Measurements from ENCODE around the gene CRYBB3.

The CRYBB3 gene

GRCh38 chr22:25199731-25200520, at the start of gene CRYBB3:
Gene CRYBB3, plus strand, starts transcription at chr22:25199858. Its CDS starts 1,539 bp downstream, at chr22:25201397.
- H3K9me3 Mint-ChIP-seq, result no peaks in the 10 kb centered on the region
- no peak within 1 kb of the TSS for H3K4me3 Mint-ChIP-seq
- H3K27me3 Mint-ChIP-seq, result no peaks in the 10 kb centered on the region
- H3K4me1 Mint-ChIP-seq, result no peaks in the 10 kb centered on the region
- peak within 1 kb of the TSS; percentile 30 for H3K27ac Mint-ChIP-seq
- H3K36me3 Mint-ChIP-seq, result no peaks in the 10 kb centered on the region

- Mint-ChIP-seq H3K36me3 (no peaks in the 10 kb centered on the region), H3K4me1 (no peaks in the 10 kb centered on the region), H3K9me3 (no peaks in the 10 kb centered on the region), H3K4me3 (no peak overlapping the region), H3K27me3 (no peaks in the 10 kb centered on the region), H3K27ac (no peak overlapping the region)
Observed at GRCh38 chr22:25153961-25154666, 45.5 kb upstream of the CRYBB3 start.

- Mint-ChIP-seq H3K27me3 (no peaks in the 10 kb centered on the region), H3K4me3 (no peak overlapping the region), H3K9me3 (no peaks in the 10 kb centered on the region), H3K4me1 (no peaks in the 10 kb centered on the region), H3K36me3 (no peaks in the 10 kb centered on the region), H3K27ac (no peak overlapping the region)
Observed at GRCh38 chr22:25154667-25154999, 45.0 kb upstream of the CRYBB3 start.

GRCh38 chr22:25156736-25157135, 42.9 kb upstream of the CRYBB3 start:
- Mint-ChIP-seq H3K4me3 (no peak overlapping the region), H3K27ac (no peak overlapping the region), H3K9me3 (no peaks in the 10 kb centered on the region), H3K27me3 (no peaks in the 10 kb centered on the region), H3K36me3 (no peaks in the 10 kb centered on the region), H3K4me1 (no peaks in the 10 kb centered on the region)

- Mint-ChIP-seq H3K4me1 (no peaks in the 10 kb centered on the region), H3K27me3 (no peaks in the 10 kb centered on the region), H3K36me3 (no peaks in the 10 kb centered on the region), H3K4me3 (no peak overlapping the region), H3K9me3 (no peaks in the 10 kb centered on the region), H3K27ac (no peak overlapping the region)
Observed at GRCh38 chr22:25159028-25159427, 40.6 kb upstream of the CRYBB3 start.

GRCh38 chr22:25160120-25160996, 39.3 kb upstream of the CRYBB3 start:
- Mint-ChIP-seq H3K4me3 (no peak overlapping the region), H3K9me3 (no peaks in the 10 kb centered on the region), H3K36me3 (no peaks in the 10 kb centered on the region), H3K4me1 (no peaks in the 10 kb centered on the region), H3K27ac (peak overlapping the region; percentile 9), H3K27me3 (no peaks in the 10 kb centered on the region)

GRCh38 chr22:25161017-25161915, 38.4 kb upstream of the CRYBB3 start:
- Mint-ChIP-seq H3K27ac (no peak overlapping the region), H3K4me3 (no peak overlapping the region), H3K36me3 (no peaks in the 10 kb centered on the region), H3K4me1 (no peaks in the 10 kb centered on the region), H3K27me3 (no peaks in the 10 kb centered on the region), H3K9me3 (no peaks in the 10 kb centered on the region)

- H3K9me3 Mint-ChIP-seq, result no peaks in the 10 kb centered on the region
- H3K27ac Mint-ChIP-seq, result no peak overlapping the region
- no peaks in the 10 kb centered on the region for H3K36me3 Mint-ChIP-seq
- no peaks in the 10 kb centered on the region for H3K27me3 Mint-ChIP-seq
- no peaks in the 10 kb centered on the region for H3K4me1 Mint-ChIP-seq
- no peak overlapping the region for H3K4me3 Mint-ChIP-seq
Observed at GRCh38 chr22:25161916-25162530, 37.6 kb upstream of the CRYBB3 start.

- no peaks in the 10 kb centered on the region for H3K9me3 Mint-ChIP-seq
- H3K4me3 Mint-ChIP-seq, result no peak overlapping the region
- H3K36me3 Mint-ChIP-seq, result no peaks in the 10 kb centered on the region
- no peaks in the 10 kb centered on the region for H3K27me3 Mint-ChIP-seq
- H3K4me1 Mint-ChIP-seq, result no peaks in the 10 kb centered on the region
- no peak overlapping the region for H3K27ac Mint-ChIP-seq
Observed at GRCh38 chr22:25162561-25162960, 37.1 kb upstream of the CRYBB3 start.

- no peaks in the 10 kb centered on the region for H3K36me3 Mint-ChIP-seq
Observed at GRCh38 chr22:25165785-25166184, 33.9 kb upstream of the CRYBB3 start.

GRCh38 chr22:25166266-25167040, 33.2 kb upstream of the CRYBB3 start:
- no peak overlapping the region for H3K27ac Mint-ChIP-seq
- H3K4me3 Mint-ChIP-seq, result no peak overlapping the region
- H3K36me3 Mint-ChIP-seq, result no peaks in the 10 kb centered on the region

More at GRCh38 chr22:25165785-25166184, 33.9 kb upstream of the CRYBB3 start:
- Mint-ChIP-seq H3K27me3 (no peaks in the 10 kb centered on the region), H3K27ac (no peak overlapping the region), H3K4me3 (no peak overlapping the region), H3K4me1 (no peaks in the 10 kb centered on the region), H3K9me3 (no peaks in the 10 kb centered on the region)

GRCh38 chr22:25167082-25167481, 32.6 kb upstream of the CRYBB3 start:
- Mint-ChIP-seq H3K4me3 (no peak overlapping the region), H3K9me3 (no peaks in the 10 kb centered on the region), H3K36me3 (no peaks in the 10 kb centered on the region), H3K27me3 (no peaks in the 10 kb centered on the region), H3K27ac (no peak overlapping the region), H3K4me1 (no peaks in the 10 kb centered on the region)

More at GRCh38 chr22:25166266-25167040, 33.2 kb upstream of the CRYBB3 start:
- Mint-ChIP-seq H3K9me3 (no peaks in the 10 kb centered on the region), H3K27me3 (no peaks in the 10 kb centered on the region), H3K4me1 (no peaks in the 10 kb centered on the region)

GRCh38 chr22:25167834-25168601, 31.6 kb upstream of the CRYBB3 start:
- Mint-ChIP-seq H3K27ac (no peak overlapping the region), H3K36me3 (no peaks in the 10 kb centered on the region), H3K4me1 (no peaks in the 10 kb centered on the region), H3K4me3 (no peak overlapping the region), H3K27me3 (no peaks in the 10 kb centered on the region), H3K9me3 (no peaks in the 10 kb centered on the region)
